Mucosa of descending colon (tissue), 3 donors: ENCODE measurements around the gene TMEM45A. TPM values are rescaled to one million over a fixed set of nuclear protein-coding genes. Genes with fewer than 3 reads are reported as not detected.

Experiments used
- ATAC-seq: fragments of 200-7000 bp; cut with Tn5 transposase; one replicate; pipeline ENCODE4 v1.9.1; 2020; ENCODE audit warnings: mild to moderate bottlenecking, moderate library complexity
- DNase-seq, 3 donors: peaks; one replicate each; pipeline ENCODE4 v3.0.0-alpha.2; 2020
- H3K36me3 ChIP-seq: fragments of 200-600 bp; one replicate; pipeline ENCODE4 v1.8.0; 2021; ENCODE audit warnings: low read depth, mild to moderate bottlenecking
- H3K4me1 ChIP-seq: fragments of 200-600 bp; one replicate; pipeline ENCODE4 v1.8.0; 2021; ENCODE audit warnings: low read depth, mild to moderate bottlenecking
- H3K4me3 ChIP-seq: fragments of 200-600 bp; one replicate; pipeline ENCODE4 v1.8.0; 2021; ENCODE audit warnings: mild to moderate bottlenecking
- H3K9me3 ChIP-seq: fragments of 200-600 bp; one replicate; pipeline ENCODE4 v1.8.0; 2021; ENCODE audit warnings: mild to moderate bottlenecking
- intact Hi-C, 2 donors: fragments of 100-400 bp; cut with DNase I in 1 of 2; cut with micrococcal nuclease in 1 of 2; formaldehyde crosslinking; loops; one replicate each; pipeline versions ENCODE4 v1.11.0 to v1.11.1; 2022; cut with DNase I, micrococcal nuclease
- total RNA-seq, 3 donors: library from RNA; stranded (reverse); fragmentation: NEBNext Ultra II Directional in 2 of 3; extraction: Animal tissue kit (Norgen Biotek cat#: 25700) in 2 of 3; gene quantifications; one replicate each; pipeline versions ENCODE4 v1.2.1 to v1.2.4, GENCODE V29; 2021 to 2023
- TF ChIP-seq, protein P1 (sequence below): fragments of 200-600 bp; IDR thresholded peaks from one replicate; pipeline ENCODE4 v1.8.0; 2022; ENCODE audit warnings: antibody characterized with exemption, mild to moderate bottlenecking
- donor health status: DM: no; HTN: no; CAD: no; lungs with moderate emphysema.
- donor health status: DM: no; HTN: no; CAD: no.
- donor health status: DM: no; HTN: yes; CAD: no.

The TMEM45A gene
- total RNA-seq, 3 donors from 2014 or later: 1.9 to 11.4 (median 6.0) TPM

DNA sequence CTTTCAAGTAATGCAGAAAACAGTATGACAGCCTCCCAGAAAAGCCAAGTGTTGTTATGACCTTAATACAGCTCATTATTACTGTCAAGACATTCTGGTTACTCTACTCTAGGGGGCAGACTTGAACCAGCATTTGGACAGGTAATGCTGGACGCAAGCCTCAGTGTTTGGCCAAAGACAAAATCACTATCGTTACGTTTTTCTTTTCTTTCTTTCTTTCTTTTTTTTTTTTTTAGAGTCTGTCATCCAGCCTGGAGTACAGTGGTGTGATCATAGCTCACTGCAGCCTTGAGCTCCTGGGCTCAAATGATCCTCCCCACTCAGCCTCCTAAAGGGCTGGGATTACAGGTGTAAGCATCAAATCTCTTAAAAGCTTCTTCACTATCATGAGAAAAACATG is 29.4 kb upstream of the TMEM45A start:
- no peaks in the 10 kb centered on the region for H3K9me3 ChIP-seq
- peak; percentile 84 for ATAC-seq

DNA sequence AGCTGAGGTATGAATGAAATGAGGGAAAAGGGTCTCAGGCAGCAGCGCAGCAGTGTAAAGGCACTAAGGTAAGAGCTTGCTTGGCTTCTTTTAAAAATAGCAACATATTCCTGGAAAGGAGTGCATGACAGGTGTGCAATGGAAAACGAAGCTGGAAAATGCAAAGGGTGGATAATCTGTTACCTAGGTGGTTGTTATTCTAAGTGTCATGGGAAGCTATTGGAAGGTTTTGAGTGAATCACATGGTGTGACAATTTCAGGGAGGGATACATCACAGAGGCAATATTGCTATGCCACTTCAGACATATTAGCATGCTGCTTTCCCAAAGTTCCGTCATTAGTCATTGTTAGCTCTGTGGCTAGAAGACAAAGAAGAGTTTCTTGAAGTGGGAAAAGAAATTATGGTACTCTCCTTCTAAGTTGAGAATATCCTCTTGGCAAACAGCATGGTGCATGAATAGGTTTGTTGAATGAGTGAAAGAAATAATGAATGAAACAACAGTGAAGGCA is 28.7 kb upstream of the TMEM45A start:
- DNase-seq (no peak), ATAC-seq (no peak)
- Histone ChIP-seq H3K4me1 (no peaks in the 10 kb centered on the region), H3K9me3 (peaks cover 1% of the 10 kb centered on the region), H3K4me3 (no peak overlapping the region), H3K36me3 (no peaks in the 10 kb centered on the region)
- TF ChIP-seq, protein P1, sequence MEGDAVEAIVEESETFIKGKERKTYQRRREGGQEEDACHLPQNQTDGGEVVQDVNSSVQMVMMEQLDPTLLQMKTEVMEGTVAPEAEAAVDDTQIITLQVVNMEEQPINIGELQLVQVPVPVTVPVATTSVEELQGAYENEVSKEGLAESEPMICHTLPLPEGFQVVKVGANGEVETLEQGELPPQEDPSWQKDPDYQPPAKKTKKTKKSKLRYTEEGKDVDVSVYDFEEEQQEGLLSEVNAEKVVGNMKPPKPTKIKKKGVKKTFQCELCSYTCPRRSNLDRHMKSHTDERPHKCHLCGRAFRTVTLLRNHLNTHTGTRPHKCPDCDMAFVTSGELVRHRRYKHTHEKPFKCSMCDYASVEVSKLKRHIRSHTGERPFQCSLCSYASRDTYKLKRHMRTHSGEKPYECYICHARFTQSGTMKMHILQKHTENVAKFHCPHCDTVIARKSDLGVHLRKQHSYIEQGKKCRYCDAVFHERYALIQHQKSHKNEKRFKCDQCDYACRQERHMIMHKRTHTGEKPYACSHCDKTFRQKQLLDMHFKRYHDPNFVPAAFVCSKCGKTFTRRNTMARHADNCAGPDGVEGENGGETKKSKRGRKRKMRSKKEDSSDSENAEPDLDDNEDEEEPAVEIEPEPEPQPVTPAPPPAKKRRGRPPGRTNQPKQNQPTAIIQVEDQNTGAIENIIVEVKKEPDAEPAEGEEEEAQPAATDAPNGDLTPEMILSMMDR: no peak
- intact Hi-C loops: loop anchor here (5.0 kb wide), 2 partner anchors 124 to 129 kb away; no protein-coding TSS in a partner anchor

More for the DNA sequence above, 29.4 kb upstream of the TMEM45A start:
- intact Hi-C loops: loop anchor here (5.0 kb wide), 2 partner anchors 124 to 129 kb away; no protein-coding TSS in a partner anchor
- TF ChIP-seq, protein P1: peak; percentile 23
- Histone ChIP-seq H3K36me3 (no peaks in the 10 kb centered on the region), H3K4me3 (no peak overlapping the region), H3K4me1 (no peaks in the 10 kb centered on the region)
- DNase-seq: peak in 1 of 3 donors; percentile 49

DNA sequence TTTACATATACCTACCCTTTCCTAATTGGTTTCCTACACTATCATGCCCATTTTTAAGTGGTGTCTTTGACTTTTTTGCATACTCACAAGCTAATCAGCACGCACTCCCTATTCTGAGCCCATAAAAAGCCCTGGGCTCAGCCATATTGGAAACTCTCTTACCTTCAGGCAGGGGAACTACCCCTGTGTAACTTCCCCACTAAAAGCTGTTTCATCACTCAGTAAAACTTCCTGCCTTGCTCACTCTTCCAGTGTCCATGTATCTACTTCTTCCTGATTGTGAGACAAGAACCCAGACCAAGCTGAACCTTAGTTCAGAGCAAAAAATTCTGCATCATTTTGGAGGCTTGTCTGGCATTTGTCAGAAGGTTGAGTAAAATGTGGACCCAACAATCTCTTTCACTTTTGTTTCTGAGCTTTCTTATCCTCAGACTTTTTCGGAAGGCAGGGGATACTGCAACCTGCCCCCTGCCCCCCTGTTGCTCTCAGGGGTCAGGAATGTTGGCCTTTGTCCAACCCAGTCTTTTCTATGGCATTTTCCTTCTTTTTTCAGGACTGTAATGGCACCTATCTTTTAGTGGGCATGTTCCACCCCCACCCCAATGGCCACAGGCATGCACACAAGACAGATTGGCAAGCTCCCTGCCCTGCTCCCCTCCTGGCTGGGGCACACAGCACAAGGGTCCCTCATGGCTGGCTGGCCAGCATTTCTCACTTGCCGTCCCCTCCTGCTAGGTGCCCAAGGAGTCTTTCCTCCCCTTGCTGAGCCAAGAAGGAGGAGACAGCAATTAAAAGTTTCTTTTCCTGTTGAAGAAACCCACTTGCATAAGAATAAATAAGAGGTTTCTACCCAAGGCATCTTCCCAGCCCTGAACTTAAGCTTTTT is 26.3 kb upstream of the TMEM45A start:
- TF ChIP-seq, protein P1: no peak
- no peak overlapping the region for H3K4me3 ChIP-seq
- ATAC-seq (no peak), DNase-seq (no peak)
- H3K9me3 ChIP-seq: peaks cover 4% of the 10 kb centered on the region
- intact Hi-C loops: no loop called here
- no peaks in the 10 kb centered on the region for H3K36me3 ChIP-seq
- H3K4me1 ChIP-seq: no peaks in the 10 kb centered on the region

DNA sequence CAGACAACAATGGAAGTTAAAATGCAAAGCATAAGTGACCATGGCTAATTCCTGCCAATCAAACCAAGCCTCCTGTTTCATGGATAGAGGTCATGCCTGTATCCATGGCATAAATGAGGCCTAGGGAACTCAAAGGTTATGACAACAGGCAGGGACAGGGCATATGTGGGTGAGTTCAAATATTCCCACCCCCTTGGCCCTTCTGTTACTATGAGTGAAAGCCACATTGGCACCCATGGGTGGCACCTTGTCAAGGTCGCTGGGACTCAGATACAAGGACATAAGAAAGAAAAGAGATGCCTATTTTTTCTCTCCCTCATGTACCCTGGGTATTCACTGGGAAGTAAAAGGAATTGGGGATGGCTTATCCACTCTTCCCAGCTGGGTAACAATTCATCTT is 25.3 kb upstream of the TMEM45A start:
- Histone ChIP-seq H3K36me3 (no peaks in the 10 kb centered on the region), H3K9me3 (peaks cover 4% of the 10 kb centered on the region), H3K4me3 (no peak overlapping the region), H3K4me1 (no peaks in the 10 kb centered on the region)
- ATAC-seq (no peak), DNase-seq (no peak)
- TF ChIP-seq, protein P1: no peak
- intact Hi-C loops: no loop called here

DNA sequence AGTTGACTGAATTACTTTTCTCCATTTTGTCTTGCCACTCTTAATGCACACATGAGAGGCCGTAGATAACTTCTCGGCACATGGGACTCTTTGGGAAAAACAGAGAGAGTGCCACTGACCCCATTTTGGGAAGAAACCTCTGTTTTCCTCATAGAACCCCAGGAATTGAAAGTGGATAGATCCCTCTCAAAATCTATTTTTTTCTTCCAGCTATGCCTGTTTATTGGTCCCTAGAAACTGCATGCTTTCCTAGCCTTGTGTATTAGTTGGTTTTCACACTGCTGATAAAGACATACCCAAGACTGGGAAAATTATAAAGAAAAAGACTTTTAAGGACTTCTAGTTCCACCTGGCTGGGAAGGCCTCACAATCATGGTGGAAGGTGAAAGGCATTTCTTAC is 23.7 kb upstream of the TMEM45A start:
- intact Hi-C loops: no loop called here
- ATAC-seq (no peak), DNase-seq (no peak)
- H3K36me3 ChIP-seq: no peaks in the 10 kb centered on the region
- TF ChIP-seq, protein P1: no peak
- H3K4me1 ChIP-seq: no peaks in the 10 kb centered on the region
- no peak overlapping the region for H3K4me3 ChIP-seq
- peaks cover 4% of the 10 kb centered on the region for H3K9me3 ChIP-seq
